ENCODE results near the gene EGR1. TPM values are rescaled to one million over a fixed set of nuclear protein-coding genes. Genes with fewer than 3 reads are reported as not detected.

Gene EGR1
- polyA plus RNA-seq, 1 donor from 2014 or later = 15.6 TPM

DNA sequence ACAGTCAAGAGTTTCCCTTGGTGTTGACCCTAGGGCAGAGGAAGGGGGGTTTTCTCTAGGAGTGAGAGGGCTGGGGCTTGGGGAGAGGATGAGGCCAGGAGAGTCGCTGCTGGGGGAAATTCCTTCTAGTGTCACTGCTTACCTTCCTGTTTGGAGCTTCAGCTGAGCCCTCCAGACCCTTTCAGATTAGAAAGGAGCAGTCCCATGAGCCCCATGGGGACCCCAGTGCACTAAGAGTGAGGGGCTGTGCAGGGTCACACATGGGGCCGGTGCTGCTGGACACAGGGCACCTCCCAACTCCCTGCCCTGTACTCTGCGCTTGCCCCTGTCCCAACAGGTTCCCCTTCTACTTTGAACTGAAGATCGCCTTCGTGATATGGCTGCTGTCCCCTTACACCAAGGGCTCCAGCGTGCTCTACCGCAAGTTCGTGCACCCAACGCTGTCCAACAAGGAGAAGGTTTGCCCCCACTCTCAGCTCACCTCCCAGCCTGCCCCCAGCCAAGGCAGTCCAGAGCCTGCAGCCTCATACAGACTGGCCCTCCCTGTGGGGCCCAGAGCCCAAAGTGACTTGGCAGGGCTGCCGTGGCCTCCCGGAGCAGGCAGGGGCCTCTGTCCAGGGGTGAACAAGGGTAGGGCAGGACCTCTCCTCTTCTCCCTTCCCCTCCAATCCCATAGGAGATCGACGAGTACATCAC lies 21.1 kb upstream of the EGR1 start:
- Histone ChIP-seq H3F3A (ENCODE audit: insufficient read depth, low read length, poor library complexity, severe bottlenecking) (peaks cover 3% of the 10 kb centered on the region), H3K9me2 (ENCODE audit: insufficient read depth, low read length) (no peaks in the 10 kb centered on the region), H2AFZ (ENCODE audit: low read depth, low read length) (no peak overlapping the region), H3K36me3 (ENCODE audit: insufficient read depth, low read length) (no peaks in the 10 kb centered on the region), H3K9me3 (ENCODE audit: low read length) (no peaks in the 10 kb centered on the region), H3K4me2 (ENCODE audit: low read length) (no peak overlapping the region), H4K20me1 (ENCODE audit: insufficient read depth) (no peaks in the 10 kb centered on the region), H3K4me3 (ENCODE audit: low read length) (no peak overlapping the region), H3K27ac (ENCODE audit: low read length) (no peak overlapping the region), H3K9ac (ENCODE audit: low read length) (no peak overlapping the region), H3K27me3 (ENCODE audit: insufficient read depth, low read depth, low read length) (no peaks in the 10 kb centered on the region), H3K79me2 (replicated peaks; ENCODE audit: insufficient read depth, low read length) (peaks cover 18% of the 10 kb centered on the region)
- TF ChIP-seq EP300 (conservative IDR thresholded peaks at IDR 0.05; ENCODE audit: poor library complexity, severe bottlenecking) (no peak), RAD21 (conservative IDR thresholded peaks at IDR 0.05) (no peak), POLR2AphosphoS5 (IDR thresholded peaks at IDR 0.05) (no peak), EZH2 (IDR thresholded peaks at IDR 0.05; ENCODE audit: borderline replicate concordance, insufficient read depth, low read length, poor library complexity, severe bottlenecking) (no peak), MXI1 (conservative IDR thresholded peaks at IDR 0.05; ENCODE audit: poor library complexity, severe bottlenecking) (no peak), SMC3 (conservative IDR thresholded peaks at IDR 0.05; ENCODE audit: poor library complexity) (no peak), TAF1 (IDR thresholded peaks at IDR 0.05; ENCODE audit: low read depth) (no peak)
- TF ChIP-seq, protein P1, sequence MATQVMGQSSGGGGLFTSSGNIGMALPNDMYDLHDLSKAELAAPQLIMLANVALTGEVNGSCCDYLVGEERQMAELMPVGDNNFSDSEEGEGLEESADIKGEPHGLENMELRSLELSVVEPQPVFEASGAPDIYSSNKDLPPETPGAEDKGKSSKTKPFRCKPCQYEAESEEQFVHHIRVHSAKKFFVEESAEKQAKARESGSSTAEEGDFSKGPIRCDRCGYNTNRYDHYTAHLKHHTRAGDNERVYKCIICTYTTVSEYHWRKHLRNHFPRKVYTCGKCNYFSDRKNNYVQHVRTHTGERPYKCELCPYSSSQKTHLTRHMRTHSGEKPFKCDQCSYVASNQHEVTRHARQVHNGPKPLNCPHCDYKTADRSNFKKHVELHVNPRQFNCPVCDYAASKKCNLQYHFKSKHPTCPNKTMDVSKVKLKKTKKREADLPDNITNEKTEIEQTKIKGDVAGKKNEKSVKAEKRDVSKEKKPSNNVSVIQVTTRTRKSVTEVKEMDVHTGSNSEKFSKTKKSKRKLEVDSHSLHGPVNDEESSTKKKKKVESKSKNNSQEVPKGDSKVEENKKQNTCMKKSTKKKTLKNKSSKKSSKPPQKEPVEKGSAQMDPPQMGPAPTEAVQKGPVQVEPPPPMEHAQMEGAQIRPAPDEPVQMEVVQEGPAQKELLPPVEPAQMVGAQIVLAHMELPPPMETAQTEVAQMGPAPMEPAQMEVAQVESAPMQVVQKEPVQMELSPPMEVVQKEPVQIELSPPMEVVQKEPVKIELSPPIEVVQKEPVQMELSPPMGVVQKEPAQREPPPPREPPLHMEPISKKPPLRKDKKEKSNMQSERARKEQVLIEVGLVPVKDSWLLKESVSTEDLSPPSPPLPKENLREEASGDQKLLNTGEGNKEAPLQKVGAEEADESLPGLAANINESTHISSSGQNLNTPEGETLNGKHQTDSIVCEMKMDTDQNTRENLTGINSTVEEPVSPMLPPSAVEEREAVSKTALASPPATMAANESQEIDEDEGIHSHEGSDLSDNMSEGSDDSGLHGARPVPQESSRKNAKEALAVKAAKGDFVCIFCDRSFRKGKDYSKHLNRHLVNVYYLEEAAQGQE (IDR thresholded peaks at IDR 0.05; ENCODE audit: borderline replicate concordance) = no peak
- TF ChIP-seq, protein P2, sequence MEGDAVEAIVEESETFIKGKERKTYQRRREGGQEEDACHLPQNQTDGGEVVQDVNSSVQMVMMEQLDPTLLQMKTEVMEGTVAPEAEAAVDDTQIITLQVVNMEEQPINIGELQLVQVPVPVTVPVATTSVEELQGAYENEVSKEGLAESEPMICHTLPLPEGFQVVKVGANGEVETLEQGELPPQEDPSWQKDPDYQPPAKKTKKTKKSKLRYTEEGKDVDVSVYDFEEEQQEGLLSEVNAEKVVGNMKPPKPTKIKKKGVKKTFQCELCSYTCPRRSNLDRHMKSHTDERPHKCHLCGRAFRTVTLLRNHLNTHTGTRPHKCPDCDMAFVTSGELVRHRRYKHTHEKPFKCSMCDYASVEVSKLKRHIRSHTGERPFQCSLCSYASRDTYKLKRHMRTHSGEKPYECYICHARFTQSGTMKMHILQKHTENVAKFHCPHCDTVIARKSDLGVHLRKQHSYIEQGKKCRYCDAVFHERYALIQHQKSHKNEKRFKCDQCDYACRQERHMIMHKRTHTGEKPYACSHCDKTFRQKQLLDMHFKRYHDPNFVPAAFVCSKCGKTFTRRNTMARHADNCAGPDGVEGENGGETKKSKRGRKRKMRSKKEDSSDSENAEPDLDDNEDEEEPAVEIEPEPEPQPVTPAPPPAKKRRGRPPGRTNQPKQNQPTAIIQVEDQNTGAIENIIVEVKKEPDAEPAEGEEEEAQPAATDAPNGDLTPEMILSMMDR (IDR thresholded peaks at IDR 0.05; ENCODE audit: poor library complexity, severe bottlenecking) = no peak

DNA sequence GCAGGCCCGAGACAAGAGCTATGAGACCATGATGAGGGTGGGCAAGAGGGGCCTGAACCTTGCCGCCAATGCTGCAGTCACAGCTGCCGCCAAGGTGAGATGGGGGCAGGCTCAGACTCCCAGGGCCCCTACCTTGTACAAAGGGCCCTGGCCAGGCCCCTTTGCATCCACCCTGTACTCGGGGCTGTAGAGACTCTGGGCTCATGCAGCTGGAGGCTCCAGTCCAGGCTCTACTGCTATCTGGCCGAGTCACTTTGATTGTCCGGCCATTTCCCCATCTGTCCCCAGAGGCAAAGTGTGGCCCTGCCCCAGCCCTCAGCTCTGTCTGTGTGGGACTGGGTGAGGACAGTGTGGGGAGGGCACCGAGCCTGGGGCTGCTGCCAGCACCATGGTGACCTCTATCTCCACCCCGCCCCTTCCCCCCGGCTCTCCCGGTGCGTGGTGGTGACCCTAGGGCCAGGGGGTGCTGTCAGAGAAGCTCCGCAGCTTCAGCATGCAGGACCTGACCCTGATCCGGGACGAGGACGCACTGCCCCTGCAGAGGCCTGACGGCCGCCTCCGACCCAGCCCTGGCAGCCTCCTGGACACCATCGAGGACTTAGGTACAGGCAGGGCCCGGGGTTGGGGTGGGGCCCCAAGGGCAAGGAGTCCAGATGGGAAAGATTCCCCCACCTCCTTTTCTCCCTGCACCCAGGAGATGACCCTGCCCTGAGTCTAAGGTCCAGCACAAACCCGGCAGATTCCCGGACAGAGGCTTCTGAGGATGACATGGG lies 20.3 kb upstream of the EGR1 start:
- no peaks in the 10 kb centered on the region for H4K20me1 ChIP-seq (ENCODE audit: insufficient read depth)
- no peak overlapping the region for H3K4me3 ChIP-seq (ENCODE audit: low read length)
- H3K36me3 ChIP-seq (ENCODE audit: insufficient read depth, low read length) = no peaks in the 10 kb centered on the region
- H2AFZ ChIP-seq (ENCODE audit: low read depth, low read length) = no peak overlapping the region
- H3K27me3 ChIP-seq (ENCODE audit: insufficient read depth, low read depth, low read length) = no peaks in the 10 kb centered on the region
- TF ChIP-seq POLR2AphosphoS5 (IDR thresholded peaks at IDR 0.05) (no peak), TAF1 (IDR thresholded peaks at IDR 0.05; ENCODE audit: low read depth) (no peak), EZH2 (IDR thresholded peaks at IDR 0.05; ENCODE audit: borderline replicate concordance, insufficient read depth, low read length, poor library complexity, severe bottlenecking) (no peak), EP300 (conservative IDR thresholded peaks at IDR 0.05; ENCODE audit: poor library complexity, severe bottlenecking) (no peak)
- peaks cover 3% of the 10 kb centered on the region for H3F3A ChIP-seq (ENCODE audit: insufficient read depth, low read length, poor library complexity, severe bottlenecking)
- no peak overlapping the region for H3K4me2 ChIP-seq (ENCODE audit: low read length)
- H3K9me3 ChIP-seq (ENCODE audit: low read length) = no peaks in the 10 kb centered on the region
- H3K9ac ChIP-seq (ENCODE audit: low read length) = no peak overlapping the region
- no peak overlapping the region for H3K27ac ChIP-seq (ENCODE audit: low read length)
- H3K79me2 ChIP-seq (replicated peaks; ENCODE audit: insufficient read depth, low read length) = peaks cover 10% of the 10 kb centered on the region
- no peaks in the 10 kb centered on the region for H3K9me2 ChIP-seq (ENCODE audit: insufficient read depth, low read length)

All from neural cell (in vitro differentiated cells).